ENCODE results near the gene CACNB3.
"Not testable (repeated sequence)": the region's sequence is repeated elsewhere in the genome, so short reads cannot be mapped to it uniquely, and the experiment has no call there.

The CACNB3 gene

GRCh38 chr12:48852734-48853688 lies 34.7 kb downstream of the CACNB3 start:
- H3K9me3 Mint-ChIP-seq, result no peaks in the 10 kb centered on the region
- DNase-seq, result peak; percentile 89
- H3K4me3 Mint-ChIP-seq, result peak overlapping the region; percentile 98
- H3K27me3 Mint-ChIP-seq (ENCODE audit: low read depth, poor library complexity), result no peaks in the 10 kb centered on the region
- peaks cover 23% of the 10 kb centered on the region for H3K36me3 Mint-ChIP-seq (ENCODE audit: low read depth)
- peak overlapping the region; percentile 47 for H3K27ac Mint-ChIP-seq
- peaks cover 35% of the 10 kb centered on the region for H3K4me1 Mint-ChIP-seq
- peak; percentile 85 for TF ChIP-seq CTCF (IDR thresholded peaks at IDR 0.05)

- TF ChIP-seq CTCF (IDR thresholded peaks at IDR 0.05), result no peak
- no peak overlapping the region for H3K27ac Mint-ChIP-seq
- no peaks in the 10 kb centered on the region for H3K27me3 Mint-ChIP-seq (ENCODE audit: low read depth, poor library complexity)
- no peak for DNase-seq
- peaks cover 35% of the 10 kb centered on the region for H3K4me1 Mint-ChIP-seq
- peaks cover 24% of the 10 kb centered on the region for H3K36me3 Mint-ChIP-seq (ENCODE audit: low read depth)
- H3K4me3 Mint-ChIP-seq, result no peak overlapping the region
- no peaks in the 10 kb centered on the region for H3K9me3 Mint-ChIP-seq
Measured at GRCh38 chr12:48854488-48854887, 36.2 kb downstream of the CACNB3 start.

- Mint-ChIP-seq H3K27ac (peak overlapping the region; percentile 39), H3K36me3 (ENCODE audit: low read depth) (peaks cover 23% of the 10 kb centered on the region), H3K4me1 (peaks cover 30% of the 10 kb centered on the region)
- not testable (repeated sequence) for DNase-seq; H3K27me3 Mint-ChIP-seq (ENCODE audit: low read depth, poor library complexity); H3K9me3 Mint-ChIP-seq; H3K4me3 Mint-ChIP-seq
Measured at GRCh38 chr12:48854932-48855331, 36.6 kb downstream of the CACNB3 start.

- no peak for DNase-seq
- H3K27ac Mint-ChIP-seq, result no peak overlapping the region
- TF ChIP-seq CTCF (IDR thresholded peaks at IDR 0.05), result no peak
- peaks cover 27% of the 10 kb centered on the region for H3K36me3 Mint-ChIP-seq (ENCODE audit: low read depth)
- no peaks in the 10 kb centered on the region for H3K9me3 Mint-ChIP-seq
- no peaks in the 10 kb centered on the region for H3K27me3 Mint-ChIP-seq (ENCODE audit: low read depth, poor library complexity)
- no peak overlapping the region for H3K4me3 Mint-ChIP-seq
- H3K4me1 Mint-ChIP-seq, result peaks cover 18% of the 10 kb centered on the region
Measured at GRCh38 chr12:48856379-48856778, 38.1 kb downstream of the CACNB3 start.

- no peaks in the 10 kb centered on the region for H3K27me3 Mint-ChIP-seq (ENCODE audit: low read depth, poor library complexity)
- H3K4me1 Mint-ChIP-seq, result peaks cover 22% of the 10 kb centered on the region
- peaks cover 36% of the 10 kb centered on the region for H3K36me3 Mint-ChIP-seq (ENCODE audit: low read depth)
- TF ChIP-seq CTCF (IDR thresholded peaks at IDR 0.05), result no peak
- H3K9me3 Mint-ChIP-seq, result no peaks in the 10 kb centered on the region
- H3K27ac Mint-ChIP-seq, result no peak overlapping the region
- no peak for DNase-seq
- no peak overlapping the region for H3K4me3 Mint-ChIP-seq
Measured at GRCh38 chr12:48857278-48857994, 39.1 kb downstream of the CACNB3 start.

GRCh38 chr12:48858043-48858442 lies 39.7 kb downstream of the CACNB3 start:
- no peaks in the 10 kb centered on the region for H3K9me3 Mint-ChIP-seq
- H3K4me1 Mint-ChIP-seq, result peaks cover 22% of the 10 kb centered on the region
- peaks cover 1% of the 10 kb centered on the region for H3K27me3 Mint-ChIP-seq (ENCODE audit: low read depth, poor library complexity)
- H3K4me3 Mint-ChIP-seq, result no peak overlapping the region
- no peak overlapping the region for H3K27ac Mint-ChIP-seq
- peaks cover 36% of the 10 kb centered on the region for H3K36me3 Mint-ChIP-seq (ENCODE audit: low read depth)
- no peak for DNase-seq
- TF ChIP-seq CTCF (IDR thresholded peaks at IDR 0.05), result no peak
